ENCODE data around the gene BCAS4. TPM values are rescaled to one million over a fixed set of nuclear protein-coding genes. Genes with fewer than 3 reads are reported as not detected.

BCAS4 gene
- total RNA-seq, 1 donor from 2014 or later: 4.3 TPM

DNA sequence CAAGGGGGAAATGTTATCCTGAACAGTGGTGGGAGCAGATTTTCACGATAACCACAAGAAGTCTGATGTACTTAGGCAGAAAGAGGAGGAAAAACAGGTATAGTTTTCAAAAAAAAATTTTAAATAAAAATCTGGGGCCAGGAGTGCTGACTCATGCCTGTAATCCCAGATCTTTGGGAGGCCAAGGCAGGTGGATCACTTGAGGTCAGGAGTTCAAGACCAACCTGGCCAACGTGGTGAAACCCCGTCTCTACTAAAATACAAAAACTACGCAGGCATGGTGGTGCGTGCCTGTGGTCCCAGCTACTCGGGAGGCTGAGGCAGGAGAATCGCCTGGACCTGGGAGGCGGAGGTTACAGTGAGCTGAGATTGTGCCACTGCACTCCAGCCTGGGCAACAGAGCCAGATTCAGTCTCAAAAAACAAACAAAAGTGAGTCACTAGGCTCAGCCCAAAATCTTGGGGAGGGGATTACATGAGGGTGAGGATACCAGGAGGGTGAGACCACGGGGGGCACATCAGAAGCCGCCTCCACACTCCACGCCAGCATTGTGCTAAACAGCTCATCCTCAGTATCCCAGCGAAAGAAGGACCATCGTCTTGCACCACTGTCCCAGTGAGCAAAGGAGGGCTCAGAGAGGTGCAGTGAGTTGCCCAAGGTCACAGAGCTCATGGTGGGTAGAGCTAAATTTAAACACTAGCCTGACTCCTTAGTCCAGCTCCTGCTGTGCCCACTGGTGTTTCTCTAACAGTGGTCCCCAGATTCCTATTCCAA is 33.7 kb downstream of the BCAS4 start:
- TF ChIP-seq CTCF (IDR thresholded peaks at IDR 0.05): no peak
- DNase-seq: no peak
- no peak for ATAC-seq
- Histone ChIP-seq H3K36me3 (no peaks in the 10 kb centered on the region), H3K4me3 (no peak overlapping the region), H3K9me3 (no peaks in the 10 kb centered on the region), H3K4me1 (no peaks in the 10 kb centered on the region), H3K27ac (no peak overlapping the region), H3K27me3 (no peaks in the 10 kb centered on the region)
- intact Hi-C loops (cut with DNase I): no loop called here

GRCh38 chr20:50831622-50832021 is 36.8 kb downstream of the BCAS4 start:
- intact Hi-C loops (cut with DNase I): no loop called here
- ATAC-seq: no peak
- H3K27ac ChIP-seq: no peak overlapping the region
- no peaks in the 10 kb centered on the region for H3K4me1 ChIP-seq
- no peaks in the 10 kb centered on the region for H3K36me3 ChIP-seq
- no peak overlapping the region for H3K4me3 ChIP-seq
- no peak for DNase-seq
- no peaks in the 10 kb centered on the region for H3K9me3 ChIP-seq
- no peaks in the 10 kb centered on the region for H3K27me3 ChIP-seq
- no peak for TF ChIP-seq CTCF (IDR thresholded peaks at IDR 0.05)

DNA sequence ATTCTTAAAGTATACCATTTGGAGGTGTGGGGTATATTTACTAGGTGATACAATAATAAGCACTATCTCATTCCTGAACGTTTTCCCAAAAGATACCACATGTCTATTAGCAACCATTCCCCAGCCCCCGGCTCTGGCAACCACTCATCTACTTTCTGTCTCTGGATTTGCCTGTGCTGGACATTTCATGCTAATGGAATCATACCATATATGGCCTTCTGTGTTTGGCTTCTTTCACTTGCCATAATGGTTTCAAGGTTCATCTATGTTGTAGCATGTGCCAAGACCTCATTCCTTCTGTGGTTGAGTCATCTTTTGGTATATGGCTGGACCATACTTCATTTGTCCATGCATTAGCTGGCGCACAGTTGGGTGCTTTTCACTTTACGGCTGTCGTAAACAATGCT is 39.7 kb downstream of the BCAS4 start:
- no peak overlapping the region for H3K4me3 ChIP-seq
- no peak for TF ChIP-seq CTCF (IDR thresholded peaks at IDR 0.05)
- ATAC-seq: no peak
- no peaks in the 10 kb centered on the region for H3K9me3 ChIP-seq
- no peak for DNase-seq
- no peaks in the 10 kb centered on the region for H3K4me1 ChIP-seq
- intact Hi-C loops (cut with DNase I): no loop called here
- no peak overlapping the region for H3K27ac ChIP-seq
- H3K36me3 ChIP-seq: no peaks in the 10 kb centered on the region
- H3K27me3 ChIP-seq: no peaks in the 10 kb centered on the region

- DNase-seq (no peak), ATAC-seq (no peak)
- intact Hi-C loops (cut with DNase I): no loop called here
- H3K4me1 ChIP-seq: no peaks in the 10 kb centered on the region
- no peak overlapping the region for H3K4me3 ChIP-seq
- no peaks in the 10 kb centered on the region for H3K36me3 ChIP-seq
- no peaks in the 10 kb centered on the region for H3K9me3 ChIP-seq
- no peak overlapping the region for H3K27ac ChIP-seq
- no peak for TF ChIP-seq CTCF (IDR thresholded peaks at IDR 0.05)
- H3K27me3 ChIP-seq: no peaks in the 10 kb centered on the region
Observed at GRCh38 chr20:50837532-50838321, 42.9 kb downstream of the BCAS4 start.

- no peaks in the 10 kb centered on the region for H3K4me1 ChIP-seq
- H3K4me3 ChIP-seq: no peak overlapping the region
- ATAC-seq: no peak
- no peak overlapping the region for H3K27ac ChIP-seq
- no peaks in the 10 kb centered on the region for H3K9me3 ChIP-seq
- intact Hi-C loops (cut with DNase I): no loop called here
- no peak for TF ChIP-seq CTCF (IDR thresholded peaks at IDR 0.05)
- DNase-seq: no peak
- H3K27me3 ChIP-seq: no peaks in the 10 kb centered on the region
- no peaks in the 10 kb centered on the region for H3K36me3 ChIP-seq
Observed at GRCh38 chr20:50838322-50838625, 43.4 kb downstream of the BCAS4 start.
